HG03135 (cell line): ENCODE results near the gene IGF2BP2.
"Not testable (repeated sequence)": the region's sequence is repeated elsewhere in the genome, so short reads cannot be mapped to it uniquely, and the experiment has no call there.

Source experiments
- ATAC-seq: cut with Tn5 transposase; IDR thresholded peaks from one replicate; pipeline ENCODE4 v1.9.1; 2021; ENCODE audit warnings: mild to moderate bottlenecking, moderate library complexity; ENCODE audit not compliant: unreplicated experiment

IGF2BP2 gene

GRCh38 chr3:185717121-185717520 lies 107.7 kb downstream of the IGF2BP2 start:
- no peak for ATAC-seq

- no peak for ATAC-seq
Observed at GRCh38 chr3:185716436-185717108, 108.3 kb downstream of the IGF2BP2 start.

GRCh38 chr3:185715091-185715490 lies 109.8 kb downstream of the IGF2BP2 start:
- ATAC-seq: no peak

GRCh38 chr3:185714085-185714484 lies 110.8 kb downstream of the IGF2BP2 start:
- no peak for ATAC-seq

GRCh38 chr3:185713015-185713414 lies 111.8 kb downstream of the IGF2BP2 start:
- ATAC-seq: no peak

- no peak for ATAC-seq
Observed at GRCh38 chr3:185712337-185712736, 112.5 kb downstream of the IGF2BP2 start.

- ATAC-seq: no peak
Observed at GRCh38 chr3:185711255-185711870, 113.5 kb downstream of the IGF2BP2 start.

- no peak for ATAC-seq
Observed at GRCh38 chr3:185709251-185709955, 115.4 kb downstream of the IGF2BP2 start.

GRCh38 chr3:185708392-185708791 lies 116.5 kb downstream of the IGF2BP2 start:
- ATAC-seq: no peak

- no peak for ATAC-seq
Observed at GRCh38 chr3:185705498-185705897, 119.3 kb downstream of the IGF2BP2 start.

GRCh38 chr3:185702262-185703225 lies 122.3 kb downstream of the IGF2BP2 start:
- ATAC-seq: no peak

- no peak for ATAC-seq
Observed at GRCh38 chr3:185701611-185702261, 123.1 kb downstream of the IGF2BP2 start.

- no peak for ATAC-seq
Observed at GRCh38 chr3:185699927-185700326, 124.9 kb downstream of the IGF2BP2 start.

- ATAC-seq: not testable (repeated sequence)
Observed at GRCh38 chr3:185697228-185697627, 127.6 kb downstream of the IGF2BP2 start.

GRCh38 chr3:185696039-185696438 lies 128.8 kb downstream of the IGF2BP2 start:
- no peak for ATAC-seq

- no peak for ATAC-seq
Observed at GRCh38 chr3:185693985-185694653, 130.7 kb downstream of the IGF2BP2 start.

- ATAC-seq: no peak
Observed at GRCh38 chr3:185691622-185692021, 133.2 kb downstream of the IGF2BP2 start.

GRCh38 chr3:185687271-185687878 lies 137.5 kb downstream of the IGF2BP2 start:
- ATAC-seq: no peak

- ATAC-seq: no peak
Observed at GRCh38 chr3:185685231-185686035, 139.4 kb downstream of the IGF2BP2 start.
